Measurements from ENCODE around the gene SPART.

DNA sequence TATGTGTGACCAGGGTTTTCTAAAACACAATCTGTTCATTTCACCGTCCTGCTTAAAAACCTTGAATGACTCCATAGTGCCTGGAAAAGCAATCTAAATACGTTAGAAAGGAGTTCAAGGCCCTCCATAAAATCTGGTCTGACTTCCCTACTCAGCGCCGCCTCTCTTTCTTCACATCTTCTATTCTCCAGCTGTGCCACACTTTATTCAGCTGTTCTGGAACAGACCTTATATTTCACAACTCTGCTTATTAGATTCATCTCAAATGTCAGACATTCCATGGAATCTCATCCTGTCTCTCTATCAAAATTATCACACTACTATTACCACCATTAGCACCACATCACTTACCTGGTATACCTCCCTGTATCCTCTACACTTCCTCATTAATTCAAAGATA lies 19.8 kb upstream of the SPART start:
- TF ChIP-seq, protein P1, sequence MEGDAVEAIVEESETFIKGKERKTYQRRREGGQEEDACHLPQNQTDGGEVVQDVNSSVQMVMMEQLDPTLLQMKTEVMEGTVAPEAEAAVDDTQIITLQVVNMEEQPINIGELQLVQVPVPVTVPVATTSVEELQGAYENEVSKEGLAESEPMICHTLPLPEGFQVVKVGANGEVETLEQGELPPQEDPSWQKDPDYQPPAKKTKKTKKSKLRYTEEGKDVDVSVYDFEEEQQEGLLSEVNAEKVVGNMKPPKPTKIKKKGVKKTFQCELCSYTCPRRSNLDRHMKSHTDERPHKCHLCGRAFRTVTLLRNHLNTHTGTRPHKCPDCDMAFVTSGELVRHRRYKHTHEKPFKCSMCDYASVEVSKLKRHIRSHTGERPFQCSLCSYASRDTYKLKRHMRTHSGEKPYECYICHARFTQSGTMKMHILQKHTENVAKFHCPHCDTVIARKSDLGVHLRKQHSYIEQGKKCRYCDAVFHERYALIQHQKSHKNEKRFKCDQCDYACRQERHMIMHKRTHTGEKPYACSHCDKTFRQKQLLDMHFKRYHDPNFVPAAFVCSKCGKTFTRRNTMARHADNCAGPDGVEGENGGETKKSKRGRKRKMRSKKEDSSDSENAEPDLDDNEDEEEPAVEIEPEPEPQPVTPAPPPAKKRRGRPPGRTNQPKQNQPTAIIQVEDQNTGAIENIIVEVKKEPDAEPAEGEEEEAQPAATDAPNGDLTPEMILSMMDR (conservative IDR thresholded peaks at IDR 0.05; ENCODE audit: low read depth, low read length): no peak
- TF ChIP-seq EZH2 (IDR thresholded peaks at IDR 0.05; ENCODE audit: low read length, unreplicated experiment): no peak
- TF ChIP-seq EZH2phosphoT487 (IDR thresholded peaks at IDR 0.05; ENCODE audit: borderline replicate concordance, low read length): no peak

Measured in PC-3 (cell line).